ENCODE results near the gene SNX19. TPM values are rescaled to one million over a fixed set of nuclear protein-coding genes. Genes with fewer than 3 reads are reported as not detected.

The SNX19 gene
- total RNA-seq, 1 experiment from 2014 or later, result 34.4 TPM

GRCh38 chr11:130834886-130835285, 81.4 kb downstream of the SNX19 start:
- no peak overlapping the region for H2BK20ac ChIP-seq (ENCODE audit: low read depth, low read length, poor library complexity, severe bottlenecking)
- Mint-ChIP-seq H3K9me3 (peaks cover 0 to 3% of the 10 kb centered on the region in 2 experiments; a peak in 2 of 5 replicates), H3K4me1 (peaks cover 0 to 9% of the 10 kb centered on the region in 2 experiments; a peak in 2 of 4 replicates), H3K4me3 (no peak overlapping the region), H3K36me3 (ENCODE audit: insufficient read depth in 1 of 3, low read depth in 3 of 3) (no peaks in the 10 kb centered on the region; a peak in 1 of 7 replicates), H3K27ac (no peak overlapping the region), H3K27me3 (ENCODE audit: low read depth) (peaks cover 13% of the 10 kb centered on the region; the same call in 1 of the 2 replicates)
- H3K9ac ChIP-seq (ENCODE audit: extremely low read depth, insufficient read length, low read length), result no peak overlapping the region
- no peaks in the 10 kb centered on the region for H3K79me1 ChIP-seq (ENCODE audit: insufficient read depth, low read depth, low read length, poor library complexity, severe bottlenecking)
- H4K20me1 ChIP-seq (ENCODE audit: control insufficient read depth, insufficient read depth, insufficient read length), result no peaks in the 10 kb centered on the region
- H3K23ac ChIP-seq (ENCODE audit: insufficient read length, low read depth, low read length), result no peak overlapping the region
- no peak overlapping the region for H2BK120ac ChIP-seq (ENCODE audit: low read depth, low read length, poor library complexity, severe bottlenecking)
- no peak overlapping the region for H3K27ac ChIP-seq (ENCODE audit: insufficient read length, low read depth, low read length)
- H3T11ph ChIP-seq (ENCODE audit: low read length), result no peak overlapping the region
- H4K8ac ChIP-seq (replicated peaks; ENCODE audit: insufficient read length, low read depth, low read length), result no peak overlapping the region
- no peak overlapping the region for H4K5ac ChIP-seq (ENCODE audit: insufficient read length, low read depth, low read length)
- no peaks in the 10 kb centered on the region for H3K79me2 ChIP-seq (ENCODE audit: insufficient read depth, low read length)
- no peaks in the 10 kb centered on the region for H3K9me3 ChIP-seq (ENCODE audit: control insufficient read depth, low read depth, low read length)
- no peak overlapping the region for H2AFZ ChIP-seq (ENCODE audit: low read length)
- H3K56ac ChIP-seq (ENCODE audit: insufficient read length, low read depth, low read length), result no peak overlapping the region
- H2BK12ac ChIP-seq (ENCODE audit: insufficient read length, low read depth, low read length), result no peak overlapping the region
- H3K4me2 ChIP-seq (ENCODE audit: insufficient read depth, insufficient read length, low read length), result no peak overlapping the region
- no peak overlapping the region for H2BK5ac ChIP-seq (ENCODE audit: insufficient read length, low read length)
- no peak overlapping the region for H3K14ac ChIP-seq (ENCODE audit: insufficient read depth, low read length)
- no peak for DNase-seq
- no peak overlapping the region for H2BK15ac ChIP-seq (ENCODE audit: low read depth, low read length)
- H3K4me1 ChIP-seq (ENCODE audit: insufficient read depth, low read length), result no peaks in the 10 kb centered on the region
- H3K4ac ChIP-seq (ENCODE audit: low read depth, low read length), result no peak overlapping the region
- no peak overlapping the region for H3K18ac ChIP-seq (ENCODE audit: insufficient read length, low read depth, low read length)
- no peak overlapping the region for H4K91ac ChIP-seq (ENCODE audit: insufficient read length, low read depth, low read length)
- no peaks in the 10 kb centered on the region for H3K23me2 ChIP-seq (ENCODE audit: insufficient read length, low read depth, low read length, poor library complexity, severe bottlenecking)
- no peak overlapping the region for H2AK5ac ChIP-seq (ENCODE audit: insufficient read length, low read length)
- no peaks in the 10 kb centered on the region for H3K27me3 ChIP-seq (ENCODE audit: insufficient read depth, low read length)
- TF ChIP-seq, protein P1, sequence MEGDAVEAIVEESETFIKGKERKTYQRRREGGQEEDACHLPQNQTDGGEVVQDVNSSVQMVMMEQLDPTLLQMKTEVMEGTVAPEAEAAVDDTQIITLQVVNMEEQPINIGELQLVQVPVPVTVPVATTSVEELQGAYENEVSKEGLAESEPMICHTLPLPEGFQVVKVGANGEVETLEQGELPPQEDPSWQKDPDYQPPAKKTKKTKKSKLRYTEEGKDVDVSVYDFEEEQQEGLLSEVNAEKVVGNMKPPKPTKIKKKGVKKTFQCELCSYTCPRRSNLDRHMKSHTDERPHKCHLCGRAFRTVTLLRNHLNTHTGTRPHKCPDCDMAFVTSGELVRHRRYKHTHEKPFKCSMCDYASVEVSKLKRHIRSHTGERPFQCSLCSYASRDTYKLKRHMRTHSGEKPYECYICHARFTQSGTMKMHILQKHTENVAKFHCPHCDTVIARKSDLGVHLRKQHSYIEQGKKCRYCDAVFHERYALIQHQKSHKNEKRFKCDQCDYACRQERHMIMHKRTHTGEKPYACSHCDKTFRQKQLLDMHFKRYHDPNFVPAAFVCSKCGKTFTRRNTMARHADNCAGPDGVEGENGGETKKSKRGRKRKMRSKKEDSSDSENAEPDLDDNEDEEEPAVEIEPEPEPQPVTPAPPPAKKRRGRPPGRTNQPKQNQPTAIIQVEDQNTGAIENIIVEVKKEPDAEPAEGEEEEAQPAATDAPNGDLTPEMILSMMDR (conservative IDR thresholded peaks at IDR 0.05), result no peak

All from H9 (cell line).